Liver (tissue), 9 donors: ENCODE data around the gene KRTAP10-5. TPM values are rescaled to one million over a fixed set of nuclear protein-coding genes. Genes with fewer than 3 reads are reported as not detected.

Experiments
- DNase-seq: peaks from one replicate; pipeline ENCODE4 v3.0.0-alpha.2; 2017; ENCODE audit warnings: low spot score
- H3K27ac ChIP-seq, 2 donors: one replicate each; pipeline ENCODE4 v1.7.0; 2013; ENCODE audit warnings: inconsistent platforms in 2 of 2, low read length in 2 of 2, control low read depth in 1 of 2, low read depth in 1 of 2, mild to moderate bottlenecking in 1 of 2
- H3K27me3 ChIP-seq, 4 donors: one replicate each; pipeline versions ENCODE4 v1.6.1 to v1.7.0; 2013; ENCODE audit warnings: low read length in 3 of 4, inconsistent platforms in 1 of 4, mild to moderate bottlenecking in 1 of 4, moderate library complexity in 1 of 4; ENCODE audit not compliant: control insufficient read depth in 4 of 4, insufficient read depth in 4 of 4
- H3K36me3 ChIP-seq, 4 donors: one replicate each; pipeline versions ENCODE4 v1.6.1 to v1.7.0; 2013; ENCODE audit warnings: low read length in 3 of 4, mild to moderate bottlenecking in 3 of 4, low read depth in 1 of 4, moderate library complexity in 1 of 4; ENCODE audit not compliant: control insufficient read depth in 4 of 4, insufficient read depth in 3 of 4
- H3K4me1 ChIP-seq, 4 donors: one replicate each; pipeline versions ENCODE4 v1.6.1 to v1.7.0; 2013; ENCODE audit warnings: low read length in 3 of 4, mild to moderate bottlenecking in 3 of 4, moderate library complexity in 1 of 4; ENCODE audit not compliant: control insufficient read depth in 4 of 4, insufficient read depth in 4 of 4
- H3K4me3 ChIP-seq, 3 donors: one replicate each; pipeline versions ENCODE4 v1.6.1 to v1.7.0; 2013; ENCODE audit warnings: low read length in 3 of 3, control low read depth in 1 of 3, low read depth in 1 of 3, mild to moderate bottlenecking in 1 of 3
- H3K9ac ChIP-seq, 2 donors: one replicate each; pipeline ENCODE4 v1.7.0; 2013; ENCODE audit warnings: low read length in 2 of 2, mild to moderate bottlenecking in 2 of 2, moderate library complexity in 2 of 2, control low read depth in 1 of 2, low read depth in 1 of 2
- H3K9me3 ChIP-seq, 4 donors: one replicate each; pipeline versions ENCODE4 v1.6.1 to v1.7.0; 2013; ENCODE audit warnings: low read length in 3 of 4; ENCODE audit not compliant: control insufficient read depth in 4 of 4
- ATF3 ChIP-seq: IDR thresholded peaks from 2 replicates; pipeline ENCODE4 v1.6.1; 2016; ENCODE audit warnings: antibody characterized with exemption
- CTCF ChIP-seq: fragments of 150-350 bp; IDR thresholded peaks from 2 replicates; pipeline ENCODE4 v1.5.1; 2017; ENCODE audit warnings: improper control_type of control experiment, low read depth, low read length; ENCODE audit not compliant: missing input control
- EGR1 ChIP-seq, 2 donors: IDR thresholded peaks; 2 replicates each; pipeline ENCODE4 v1.6.1; 2016 to 2018; ENCODE audit warnings: antibody characterized with exemption in 2 of 2, low read depth in 2 of 2
- FOXA2 ChIP-seq: IDR thresholded peaks from 2 replicates; pipeline ENCODE4 v1.6.1; 2016; ENCODE audit warnings: antibody characterized with exemption
- GABPA ChIP-seq, 2 donors: IDR thresholded peaks in 1 of 2; conservative IDR thresholded peaks in 1 of 2; 2 replicates each; pipeline ENCODE4 v1.6.1; 2016; ENCODE audit warnings: antibody characterized with exemption in 2 of 2, mild to moderate bottlenecking in 1 of 2, moderate library complexity in 1 of 2
- HNF4A ChIP-seq, 2 donors: conservative IDR thresholded peaks; 2 replicates each; pipeline ENCODE4 v1.6.1; 2016; ENCODE audit warnings: antibody characterized with exemption in 2 of 2, mild to moderate bottlenecking in 2 of 2
- HNF4G ChIP-seq: IDR thresholded peaks from 2 replicates; pipeline ENCODE4 v1.6.1; 2016; ENCODE audit warnings: antibody characterized with exemption
- JUND ChIP-seq, 2 donors: IDR thresholded peaks; 2 replicates each; pipeline ENCODE4 v1.6.1; 2016; ENCODE audit warnings: antibody characterized with exemption in 2 of 2
- MAX ChIP-seq: IDR thresholded peaks from 2 replicates; pipeline ENCODE4 v1.6.1; 2016; ENCODE audit warnings: antibody characterized with exemption
- NR2F2 ChIP-seq: IDR thresholded peaks from 2 replicates; pipeline ENCODE4 v1.6.1; 2016; ENCODE audit warnings: antibody characterized with exemption
- RAD21 ChIP-seq, 2 donors: IDR thresholded peaks; 2 replicates each; pipeline ENCODE4 v1.6.1; 2016; ENCODE audit warnings: antibody characterized with exemption in 2 of 2, mild to moderate bottlenecking in 2 of 2
- RXRA ChIP-seq, 2 donors: IDR thresholded peaks; 2 replicates each; pipeline ENCODE4 v1.6.1; 2017 to 2018; ENCODE audit warnings: antibody characterized with exemption in 2 of 2, mild to moderate bottlenecking in 1 of 2
- SP1 ChIP-seq: IDR thresholded peaks from 2 replicates; pipeline ENCODE4 v1.6.1; 2018; ENCODE audit warnings: antibody characterized with exemption, mild to moderate bottlenecking
- TAF1 ChIP-seq: conservative IDR thresholded peaks from 2 replicates; pipeline ENCODE4 v1.6.1; 2016; ENCODE audit warnings: antibody characterized with exemption, mild to moderate bottlenecking
- YY1 ChIP-seq: IDR thresholded peaks from 2 replicates; pipeline ENCODE4 v1.6.1; 2016; ENCODE audit warnings: antibody characterized with exemption, mild to moderate bottlenecking
- ZBTB33 ChIP-seq: IDR thresholded peaks from 2 replicates; pipeline ENCODE4 v1.6.1; 2016; ENCODE audit warnings: antibody characterized with exemption
- WGBS: extraction: QIAGEN DNeasy Blood & Tissue Kit; methylation state at CpG from one replicate; pipeline ENCODE4 v1.1.7; 2013; 5-methylcytosine and 5-hydroxymethylcytosine counted together
- polyA plus RNA-seq, 2 donors: library from polyadenylated mRNA; stranded (reverse) in 1 of 2; unstranded in 1 of 2; fragments of 200-250 nt in 1 of 2; fragments of >200 nt in 1 of 2; fragmentation: Nextera tagmentation in 1 of 2; extraction: Ambion mirVana in 1 of 2; gene quantifications; one replicate each; pipeline versions ENCODE4 v1.2.1 to v1.2.3, GENCODE V29; 2013 to 2015
- total RNA-seq, 2 donors: library from RNA; depleted of rRNA; stranded (reverse); fragments of >200 nt; gene quantifications; one replicate each; pipeline ENCODE4 v1.2.3, GENCODE V29; 2014
- TF ChIP-seq, protein P1 (sequence below): IDR thresholded peaks from 2 replicates; pipeline ENCODE4 v1.6.1; 2016; ENCODE audit warnings: antibody characterized with exemption, mild to moderate bottlenecking
- donor health status: healthy.
- donor health status: healthy.
- donor health status: healthy.
- donor health status: healthy.
- donor health status: healthy.

Gene KRTAP10-5
- total and polyA plus RNA-seq, 4 donors: not detected

DNA sequence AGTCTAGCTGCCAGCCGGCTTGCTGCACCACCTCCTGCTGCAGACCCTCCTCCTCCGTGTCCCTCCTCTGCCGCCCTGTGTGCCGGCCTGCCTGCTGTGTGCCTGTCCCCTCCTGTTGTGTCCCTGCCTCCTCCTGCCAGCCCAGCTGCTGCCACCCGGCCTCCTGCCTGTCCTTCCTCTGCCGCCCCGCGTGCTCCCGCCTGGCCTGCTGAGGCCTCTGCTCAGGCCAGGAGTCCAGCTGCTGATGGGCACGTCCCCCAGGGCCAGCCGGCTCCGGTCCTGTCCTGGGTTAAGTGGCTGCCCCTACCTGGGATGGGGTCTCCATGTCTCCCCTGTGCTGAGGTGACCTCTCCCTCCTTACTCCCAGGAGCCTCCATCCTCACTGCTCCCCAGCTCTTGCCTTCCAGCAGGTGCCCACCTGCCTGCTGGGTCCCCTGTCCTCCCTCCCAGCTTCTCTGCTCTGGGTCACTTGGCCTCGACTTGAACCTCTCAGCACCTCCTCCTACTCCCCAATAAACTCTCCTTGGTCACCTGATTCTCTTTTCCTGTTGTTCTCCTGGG is 32.3 kb upstream of the KRTAP10-5 start:
- TF ChIP-seq TAF1: no peak
- H3K4me1 ChIP-seq: no peaks in the 10 kb centered on the region
- 87% methylated on average over 13 of the region's 13 CpGs for WGBS
- peaks cover 0 to 11% (median 1%) of the 10 kb centered on the region in 4 donors for H3K9me3 ChIP-seq
- no peak overlapping the region for H3K27ac ChIP-seq
- H3K4me3 ChIP-seq: no peak overlapping the region
- H3K36me3 ChIP-seq: no peaks in the 10 kb centered on the region
- no peak overlapping the region for H3K9ac ChIP-seq
- no peaks in the 10 kb centered on the region for H3K27me3 ChIP-seq
- no peak for DNase-seq

GRCh38 chr21:44612029-44612486 is 31.7 kb upstream of the KRTAP10-5 start, which contains the start of gene KRTAP10-8:
Gene KRTAP10-8 (plus strand): TSS chr21:44612079. CDS start chr21:44612101, 22 bp downstream.
- TF ChIP-seq GABPA (IDR thresholded peaks at IDR 0.05 in 1 of 2, conservative IDR thresholded peaks at IDR 0.05 in 1 of 2) (no peak), HNF4G (no peak), RAD21 (IDR thresholded peaks at IDR 0.05) (no peak), ZBTB33 (no peak), TAF1 (no peak), NR2F2 (no peak), RXRA (IDR thresholded peaks at IDR 0.05) (no peak), YY1 (no peak), SP1 (no peak), ATF3 (no peak), CTCF (no peak), HNF4A (conservative IDR thresholded peaks at IDR 0.05) (no peak), JUND (IDR thresholded peaks at IDR 0.05) (no peak), EGR1 (IDR thresholded peaks at IDR 0.05; ENCODE audit: low read depth in 2 of 2) (no peak), MAX (no peak), FOXA2 (no peak)
- TF ChIP-seq, protein P1, sequence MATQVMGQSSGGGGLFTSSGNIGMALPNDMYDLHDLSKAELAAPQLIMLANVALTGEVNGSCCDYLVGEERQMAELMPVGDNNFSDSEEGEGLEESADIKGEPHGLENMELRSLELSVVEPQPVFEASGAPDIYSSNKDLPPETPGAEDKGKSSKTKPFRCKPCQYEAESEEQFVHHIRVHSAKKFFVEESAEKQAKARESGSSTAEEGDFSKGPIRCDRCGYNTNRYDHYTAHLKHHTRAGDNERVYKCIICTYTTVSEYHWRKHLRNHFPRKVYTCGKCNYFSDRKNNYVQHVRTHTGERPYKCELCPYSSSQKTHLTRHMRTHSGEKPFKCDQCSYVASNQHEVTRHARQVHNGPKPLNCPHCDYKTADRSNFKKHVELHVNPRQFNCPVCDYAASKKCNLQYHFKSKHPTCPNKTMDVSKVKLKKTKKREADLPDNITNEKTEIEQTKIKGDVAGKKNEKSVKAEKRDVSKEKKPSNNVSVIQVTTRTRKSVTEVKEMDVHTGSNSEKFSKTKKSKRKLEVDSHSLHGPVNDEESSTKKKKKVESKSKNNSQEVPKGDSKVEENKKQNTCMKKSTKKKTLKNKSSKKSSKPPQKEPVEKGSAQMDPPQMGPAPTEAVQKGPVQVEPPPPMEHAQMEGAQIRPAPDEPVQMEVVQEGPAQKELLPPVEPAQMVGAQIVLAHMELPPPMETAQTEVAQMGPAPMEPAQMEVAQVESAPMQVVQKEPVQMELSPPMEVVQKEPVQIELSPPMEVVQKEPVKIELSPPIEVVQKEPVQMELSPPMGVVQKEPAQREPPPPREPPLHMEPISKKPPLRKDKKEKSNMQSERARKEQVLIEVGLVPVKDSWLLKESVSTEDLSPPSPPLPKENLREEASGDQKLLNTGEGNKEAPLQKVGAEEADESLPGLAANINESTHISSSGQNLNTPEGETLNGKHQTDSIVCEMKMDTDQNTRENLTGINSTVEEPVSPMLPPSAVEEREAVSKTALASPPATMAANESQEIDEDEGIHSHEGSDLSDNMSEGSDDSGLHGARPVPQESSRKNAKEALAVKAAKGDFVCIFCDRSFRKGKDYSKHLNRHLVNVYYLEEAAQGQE: no peak
- Histone ChIP-seq H3K4me1 (no peaks in the 10 kb centered on the region), H3K9ac (no peak within 1 kb of the TSS), H3K27ac (no peak within 1 kb of the TSS), H3K27me3 (no peaks in the 10 kb centered on the region), H3K36me3 (no peaks in the 10 kb centered on the region), H3K4me3 (no peak within 1 kb of the TSS), H3K9me3 (peaks cover 0 to 11% (median 1%) of the 10 kb centered on the region in 4 donors)
- 88% methylated on average over 8 of the region's 8 CpGs for whole genome bisulfite sequencing
- DNase-seq: no peak
